H1 (cell line): Measurements from ENCODE around the gene WEE2. TPM values are rescaled to one million over a fixed set of nuclear protein-coding genes. Genes with fewer than 3 reads are reported as not detected.

Source experiments
- ASH2L ChIP-seq: fragments of 200-600, 300-600 bp; sonication (generic); IDR thresholded peaks from one replicate; pipeline ENCODE4 v1.7.1; 2017; ENCODE audit warnings: low read length
- CHD7 ChIP-seq: fragments of 300-600 bp; sonication (generic); IDR thresholded peaks from 2 replicates; pipeline ENCODE4 v1.7.1; 2012; ENCODE audit warnings: low read length, moderate library complexity, mild to moderate bottlenecking, inconsistent platforms; ENCODE audit not compliant: insufficient replicate concordance
- EGR1 ChIP-seq: IDR thresholded peaks from 2 replicates; pipeline ENCODE4 v1.6.1; 2011; ENCODE audit warnings: low read depth, low read length, borderline replicate concordance
- SIN3A ChIP-seq, 2 experiments: IDR thresholded peaks in 1 of 2; conservative IDR thresholded peaks in 1 of 2; 2 replicates each; pipeline ENCODE4 v1.6.1; 2011 to 2012; ENCODE audit warnings: low read length in 2 of 2, improper control_type of control experiment in 1 of 2, low read depth in 1 of 2, mild to moderate bottlenecking in 1 of 2
- SP4 ChIP-seq: IDR thresholded peaks from 2 replicates; pipeline ENCODE4 v1.6.1; 2012; ENCODE audit warnings: low read length, inconsistent platforms
- TAF1 ChIP-seq: IDR thresholded peaks from 2 replicates; pipeline ENCODE4 v1.6.1; 2011; ENCODE audit warnings: mild to moderate bottlenecking, low read depth, low read length
- TEAD4 ChIP-seq: IDR thresholded peaks from 2 replicates; pipeline ENCODE4 v1.6.1; 2012; ENCODE audit warnings: low read depth, low read length, inconsistent platforms, mixed read lengths
- polyA plus RNA-seq, 7 experiments: library from polyadenylated mRNA; depleted of rRNA in 3 of 7; stranded (reverse) in 5 of 7; unstranded in 2 of 7; fragments of >200 nt in 5 of 7; fragments of 200-250 nt in 2 of 7; gene quantifications; 1 replicate in 5 of 7; 2 replicates in 1 of 7; 4 replicates in 1 of 7; pipeline versions ENCODE4 v1.2.1 to v1.2.3, GENCODE V29; 2011 to 2013; ENCODE audit warnings: missing spikeins in 2 of 7, mixed read lengths in 2 of 7
- total RNA-seq: library from RNA; stranded (reverse); fragmentation: NEBNext Ultra II Directional; extraction: Animal tissue kit (Norgen Biotek cat#: 25700); gene quantifications from 2 replicates; pipeline ENCODE4 v1.2.1, GENCODE V29; 2021
- TF ChIP-seq, protein P1 (sequence below): IDR thresholded peaks from 2 replicates; pipeline ENCODE4 v1.6.1; 2012; ENCODE audit warnings: low read length, inconsistent platforms

Gene WEE2
- total and polyA plus RNA-seq, 2 of the 8 experiments (the other 6 are each of a cell fraction or from before 2014, with no cell fraction given) = 0.02 TPM; not detected in 1

DNA sequence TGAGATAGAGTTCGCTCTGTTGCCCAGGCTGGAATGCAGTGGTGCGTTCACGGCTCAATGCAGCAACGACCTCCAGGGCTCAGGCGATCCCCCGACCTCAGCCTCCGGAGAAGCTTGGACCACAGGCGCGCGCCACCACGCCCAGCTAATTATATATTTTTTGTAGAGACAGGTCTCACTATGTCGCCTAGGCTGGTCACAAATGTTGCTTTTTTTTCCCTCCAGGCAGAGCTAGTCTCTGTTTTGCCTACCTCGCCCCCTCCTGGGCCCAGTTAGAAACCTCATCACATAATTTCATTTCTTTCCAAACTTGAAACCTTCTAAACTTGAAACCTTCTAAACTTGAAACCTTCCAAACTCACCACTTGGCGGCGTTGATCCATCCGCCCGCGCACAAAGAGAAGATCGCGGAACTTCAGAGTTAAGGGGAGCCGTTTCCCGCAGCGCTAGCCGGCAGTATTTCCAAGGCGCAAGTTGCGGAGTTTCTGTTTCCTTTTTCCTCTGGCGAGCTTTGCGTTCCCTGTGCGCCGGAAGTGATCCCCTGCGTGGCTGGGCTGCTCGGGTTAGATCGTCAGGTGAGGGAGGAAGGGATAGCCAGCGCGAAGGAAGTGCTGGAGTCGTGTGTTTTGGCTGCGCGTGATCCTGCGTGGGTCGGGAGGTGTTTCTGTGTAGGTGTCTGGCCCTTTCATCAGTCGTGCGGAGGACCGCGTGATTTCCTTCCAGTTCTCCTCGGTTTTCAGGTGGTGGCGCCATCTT is 29.9 kb downstream of the WEE2 start, which contains the start of gene SSBP1 (continued):
- TF ChIP-seq CHD7 (peak; percentile 85), ASH2L (peak; percentile 100), SP4 (peak; percentile 93), SIN3A (conservative IDR thresholded peaks at IDR 0.05 in 1 of 2, IDR thresholded peaks at IDR 0.05 in 1 of 2; ENCODE audit: low read depth in 1 of 2, low read length in 2 of 2) (peak in 1 of 2 experiments; percentile 95; a peak in 2 of 4 replicates), TAF1 (peak; percentile 96), EGR1 (peak; percentile 95), TEAD4 (peak; percentile 63)
- TF ChIP-seq, protein P1, sequence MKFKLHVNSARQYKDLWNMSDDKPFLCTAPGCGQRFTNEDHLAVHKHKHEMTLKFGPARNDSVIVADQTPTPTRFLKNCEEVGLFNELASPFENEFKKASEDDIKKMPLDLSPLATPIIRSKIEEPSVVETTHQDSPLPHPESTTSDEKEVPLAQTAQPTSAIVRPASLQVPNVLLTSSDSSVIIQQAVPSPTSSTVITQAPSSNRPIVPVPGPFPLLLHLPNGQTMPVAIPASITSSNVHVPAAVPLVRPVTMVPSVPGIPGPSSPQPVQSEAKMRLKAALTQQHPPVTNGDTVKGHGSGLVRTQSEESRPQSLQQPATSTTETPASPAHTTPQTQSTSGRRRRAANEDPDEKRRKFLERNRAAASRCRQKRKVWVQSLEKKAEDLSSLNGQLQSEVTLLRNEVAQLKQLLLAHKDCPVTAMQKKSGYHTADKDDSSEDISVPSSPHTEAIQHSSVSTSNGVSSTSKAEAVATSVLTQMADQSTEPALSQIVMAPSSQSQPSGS = peak; percentile 84
